NT2/D1 (cell line): Measurements from ENCODE around the gene SLC41A1.
"Not testable (repeated sequence)": the region's sequence is repeated elsewhere in the genome, so short reads cannot be mapped to it uniquely, and the experiment has no call there.

ENCODE experiments used
- SUZ12 ChIP-seq: IDR thresholded peaks from 2 replicates; pipeline ENCODE4 v1.6.1; 2011; ENCODE audit not compliant: insufficient read length, insufficient read depth; ENCODE audit errors: extremely low read depth
- YY1 ChIP-seq: IDR thresholded peaks from 2 replicates; pipeline ENCODE4 v1.6.1; 2011; ENCODE audit not compliant: insufficient read length, insufficient read depth
- ZNF274 ChIP-seq: IDR thresholded peaks from 2 replicates; pipeline ENCODE4 v1.6.1; 2011; ENCODE audit warnings: mild to moderate bottlenecking, low read depth, low read length

- TF ChIP-seq SUZ12, ZNF274, YY1: not testable (repeated sequence)
Observed at GRCh38 chr1:205823260-205823659, 10.3 kb upstream of the SLC41A1 start.
